Adrenal gland (tissue), 5 donors: ENCODE measurements around the gene CHTF8.
A peak's percentile ranks its signal among the peaks of the same experiment; 100 is the strongest.

Experiments
- POLR2A ChIP-seq, 2 donors: fragments of 450-650 bp; IDR thresholded peaks; one replicate each; pipeline ENCODE4 v1.6.1; 2017; ENCODE audit warnings: antibody characterized with exemption in 2 of 2, mild to moderate bottlenecking in 2 of 2, moderate library complexity in 1 of 2
- TF ChIP-seq, protein P1 (sequence below), 6 experiments: fragments of 450-650 bp in 4 of 6; fragments of 200-600 bp in 2 of 6; sonication (generic) in 1 of 6; IDR thresholded peaks; 1 replicate in 5 of 6; 2 replicates in 1 of 6; pipeline versions ENCODE4 v1.5.1 to v1.8.0; 2016 to 2021; ENCODE audit warnings: antibody characterized with exemption in 6 of 6, mild to moderate bottlenecking in 2 of 6, moderate library complexity in 1 of 6
- donor health status: DM: no; HTN: no; CAD: no.

DNA sequence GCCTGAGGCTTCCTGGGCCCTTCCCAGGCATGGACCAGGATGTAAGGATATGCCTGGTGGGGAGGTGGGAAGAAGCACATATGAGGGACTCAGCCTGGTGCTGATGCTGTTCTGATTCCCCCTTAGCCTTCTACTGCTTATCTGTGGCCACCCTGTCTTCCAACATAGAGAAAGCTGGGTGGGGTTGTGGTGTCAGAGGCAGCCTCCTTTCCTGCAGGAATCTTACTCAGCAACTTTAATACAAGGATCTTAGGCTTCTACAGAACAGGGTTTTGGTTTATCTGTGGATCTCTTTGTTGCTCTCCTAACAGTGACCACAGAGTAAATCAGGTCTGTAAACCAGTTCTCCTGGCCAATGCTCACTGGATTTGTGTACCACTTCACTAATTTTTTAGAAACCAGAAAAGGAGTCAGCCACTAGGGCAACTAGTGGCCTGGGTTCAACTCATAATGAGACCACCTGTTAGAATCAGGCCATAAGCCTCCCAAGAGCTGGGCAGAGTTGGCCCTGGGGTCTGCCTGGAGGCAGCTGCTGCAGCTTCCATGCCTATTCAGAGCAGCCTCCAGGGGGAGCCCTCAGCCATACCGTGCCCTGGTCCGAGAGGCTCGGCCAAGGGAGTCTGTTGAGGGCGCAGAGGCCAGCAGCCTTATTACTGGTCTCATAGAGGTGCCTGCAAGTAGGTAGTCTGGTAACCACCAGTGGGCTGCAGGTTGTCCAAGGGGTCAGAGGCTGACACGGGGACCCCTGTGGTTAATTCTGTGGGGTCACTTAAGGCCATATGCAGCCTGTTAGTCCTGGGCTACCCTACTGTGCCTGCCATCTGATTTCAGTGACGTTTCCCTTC, 19.9 kb downstream of the CHTF8 start:
- TF ChIP-seq, protein P1, sequence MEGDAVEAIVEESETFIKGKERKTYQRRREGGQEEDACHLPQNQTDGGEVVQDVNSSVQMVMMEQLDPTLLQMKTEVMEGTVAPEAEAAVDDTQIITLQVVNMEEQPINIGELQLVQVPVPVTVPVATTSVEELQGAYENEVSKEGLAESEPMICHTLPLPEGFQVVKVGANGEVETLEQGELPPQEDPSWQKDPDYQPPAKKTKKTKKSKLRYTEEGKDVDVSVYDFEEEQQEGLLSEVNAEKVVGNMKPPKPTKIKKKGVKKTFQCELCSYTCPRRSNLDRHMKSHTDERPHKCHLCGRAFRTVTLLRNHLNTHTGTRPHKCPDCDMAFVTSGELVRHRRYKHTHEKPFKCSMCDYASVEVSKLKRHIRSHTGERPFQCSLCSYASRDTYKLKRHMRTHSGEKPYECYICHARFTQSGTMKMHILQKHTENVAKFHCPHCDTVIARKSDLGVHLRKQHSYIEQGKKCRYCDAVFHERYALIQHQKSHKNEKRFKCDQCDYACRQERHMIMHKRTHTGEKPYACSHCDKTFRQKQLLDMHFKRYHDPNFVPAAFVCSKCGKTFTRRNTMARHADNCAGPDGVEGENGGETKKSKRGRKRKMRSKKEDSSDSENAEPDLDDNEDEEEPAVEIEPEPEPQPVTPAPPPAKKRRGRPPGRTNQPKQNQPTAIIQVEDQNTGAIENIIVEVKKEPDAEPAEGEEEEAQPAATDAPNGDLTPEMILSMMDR (IDR thresholded peaks at IDR 0.05) = peak; percentile 35 to 61 (median 50)
- no peak for TF ChIP-seq POLR2A (IDR thresholded peaks at IDR 0.05)
